HG03342 (cell line): ENCODE data around the gene PTPN23.

Experiments used
- ATAC-seq: cut with Tn5 transposase; IDR thresholded peaks from one replicate; pipeline ENCODE4 v1.9.1; 2021; ENCODE audit warnings: mild to moderate bottlenecking, moderate library complexity; ENCODE audit not compliant: unreplicated experiment

PTPN23 gene

GRCh38 chr3:47405820-47406761 is 25.3 kb downstream of the PTPN23 start:
- no peak for ATAC-seq

- no peak for ATAC-seq
These were observed 25.9 kb downstream of the PTPN23 start for GRCh38 chr3:47406762-47407149.

GRCh38 chr3:47407237-47407636 is 26.4 kb downstream of the PTPN23 start:
- no peak for ATAC-seq

- ATAC-seq = no peak
These were observed 27.3 kb downstream of the PTPN23 start for GRCh38 chr3:47407896-47408838.

GRCh38 chr3:47408839-47409229 is 28.0 kb downstream of the PTPN23 start:
- ATAC-seq = no peak

GRCh38 chr3:47409284-47409683 is 28.5 kb downstream of the PTPN23 start:
- no peak for ATAC-seq

GRCh38 chr3:47409688-47410416 is 29.0 kb downstream of the PTPN23 start:
- no peak for ATAC-seq

- no peak for ATAC-seq
These were observed 29.5 kb downstream of the PTPN23 start for GRCh38 chr3:47410417-47410720.

GRCh38 chr3:47410801-47411646 is 30.2 kb downstream of the PTPN23 start:
- no peak for ATAC-seq

GRCh38 chr3:47411696-47412452 is 31.1 kb downstream of the PTPN23 start:
- no peak for ATAC-seq

- no peak for ATAC-seq
These were observed 31.6 kb downstream of the PTPN23 start for GRCh38 chr3:47412453-47412756.

GRCh38 chr3:47412842-47413520 is 32.2 kb downstream of the PTPN23 start:
- ATAC-seq = no peak

GRCh38 chr3:47413751-47414150 is 32.9 kb downstream of the PTPN23 start:
- ATAC-seq = no peak

GRCh38 chr3:47414161-47414564 is 33.3 kb downstream of the PTPN23 start:
- no peak for ATAC-seq

GRCh38 chr3:47414666-47415587 is 34.1 kb downstream of the PTPN23 start:
- ATAC-seq = no peak

GRCh38 chr3:47416041-47416440 is 35.2 kb downstream of the PTPN23 start:
- ATAC-seq = no peak

- ATAC-seq = no peak
These were observed 37.6 kb downstream of the PTPN23 start for GRCh38 chr3:47418167-47419082.
